Astrocyte of the cerebellum (primary cell): ENCODE results near the gene SPECC1.
A peak's percentile ranks its signal among the peaks of the same experiment; 100 is the strongest.

Experiments used
- DNase-seq: peaks from one replicate; pipeline ENCODE4 v3.0.0-alpha.2; 2011; ENCODE audit warnings: low read depth
- H3K4me3 ChIP-seq: 2 replicates; pipeline ENCODE4 v1.5.1; 2011; ENCODE audit warnings: mild to moderate bottlenecking, low read depth, low read length, moderate library complexity
- in situ Hi-C: cut with HindIII; loops from 2 replicates; pipeline ENCODE4 v1.10.0; 2017; ENCODE audit warnings: low sequenced_read_pairs
- TF ChIP-seq, protein P1 (sequence below): IDR thresholded peaks from 2 replicates; pipeline ENCODE4 v1.5.1; 2012; ENCODE audit warnings: low read length, low read depth, moderate library complexity, mild to moderate bottlenecking; ENCODE audit errors: missing control alignments

The SPECC1 gene

DNA sequence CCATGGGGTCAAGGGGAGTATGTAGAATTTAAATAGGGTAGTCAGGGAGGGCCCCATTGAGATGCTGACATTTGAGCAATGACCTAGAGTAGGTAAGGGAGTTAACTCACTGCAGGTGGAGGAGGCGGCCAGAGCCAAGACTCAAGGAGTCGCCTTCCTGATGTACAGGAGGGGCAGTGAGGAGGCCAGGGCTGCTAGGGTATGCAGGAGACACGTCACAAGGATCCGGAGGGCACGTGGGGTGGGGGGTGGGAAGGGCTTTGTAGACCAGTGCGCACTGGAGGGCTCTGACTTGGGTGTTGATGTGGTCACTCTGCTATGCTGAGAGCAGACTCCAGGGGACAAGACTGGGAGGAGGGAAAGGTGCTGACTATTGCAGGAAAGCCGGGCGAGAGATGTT lies 37.5 kb downstream of the SPECC1 start:
- TF ChIP-seq, protein P1, sequence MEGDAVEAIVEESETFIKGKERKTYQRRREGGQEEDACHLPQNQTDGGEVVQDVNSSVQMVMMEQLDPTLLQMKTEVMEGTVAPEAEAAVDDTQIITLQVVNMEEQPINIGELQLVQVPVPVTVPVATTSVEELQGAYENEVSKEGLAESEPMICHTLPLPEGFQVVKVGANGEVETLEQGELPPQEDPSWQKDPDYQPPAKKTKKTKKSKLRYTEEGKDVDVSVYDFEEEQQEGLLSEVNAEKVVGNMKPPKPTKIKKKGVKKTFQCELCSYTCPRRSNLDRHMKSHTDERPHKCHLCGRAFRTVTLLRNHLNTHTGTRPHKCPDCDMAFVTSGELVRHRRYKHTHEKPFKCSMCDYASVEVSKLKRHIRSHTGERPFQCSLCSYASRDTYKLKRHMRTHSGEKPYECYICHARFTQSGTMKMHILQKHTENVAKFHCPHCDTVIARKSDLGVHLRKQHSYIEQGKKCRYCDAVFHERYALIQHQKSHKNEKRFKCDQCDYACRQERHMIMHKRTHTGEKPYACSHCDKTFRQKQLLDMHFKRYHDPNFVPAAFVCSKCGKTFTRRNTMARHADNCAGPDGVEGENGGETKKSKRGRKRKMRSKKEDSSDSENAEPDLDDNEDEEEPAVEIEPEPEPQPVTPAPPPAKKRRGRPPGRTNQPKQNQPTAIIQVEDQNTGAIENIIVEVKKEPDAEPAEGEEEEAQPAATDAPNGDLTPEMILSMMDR: no peak
- no peak for DNase-seq
- in situ Hi-C loops: no loop called here
- H3K4me3 ChIP-seq: no peak overlapping the region

DNA sequence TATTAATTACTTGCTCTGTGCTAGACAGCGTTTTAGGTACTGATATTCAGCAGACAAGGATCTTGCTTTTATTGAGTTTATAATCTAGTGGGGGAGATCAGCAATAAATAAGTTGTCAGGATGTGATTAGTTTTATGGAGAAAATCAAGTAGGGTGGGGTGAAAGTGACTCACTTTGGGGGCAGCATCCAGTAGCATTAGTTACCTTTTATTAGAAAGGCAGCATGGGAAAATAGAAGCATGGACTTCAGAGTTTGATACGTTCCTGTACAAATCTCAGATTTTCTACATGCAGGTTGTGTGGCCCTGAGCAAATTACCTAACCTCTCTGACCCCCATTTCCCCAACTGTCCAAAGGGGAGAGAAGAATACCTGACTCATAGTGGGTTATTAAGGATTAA lies 42.5 kb downstream of the SPECC1 start:
- no peak overlapping the region for H3K4me3 ChIP-seq
- in situ Hi-C loops: no loop called here
- TF ChIP-seq, protein P1: no peak
- no peak for DNase-seq

DNA sequence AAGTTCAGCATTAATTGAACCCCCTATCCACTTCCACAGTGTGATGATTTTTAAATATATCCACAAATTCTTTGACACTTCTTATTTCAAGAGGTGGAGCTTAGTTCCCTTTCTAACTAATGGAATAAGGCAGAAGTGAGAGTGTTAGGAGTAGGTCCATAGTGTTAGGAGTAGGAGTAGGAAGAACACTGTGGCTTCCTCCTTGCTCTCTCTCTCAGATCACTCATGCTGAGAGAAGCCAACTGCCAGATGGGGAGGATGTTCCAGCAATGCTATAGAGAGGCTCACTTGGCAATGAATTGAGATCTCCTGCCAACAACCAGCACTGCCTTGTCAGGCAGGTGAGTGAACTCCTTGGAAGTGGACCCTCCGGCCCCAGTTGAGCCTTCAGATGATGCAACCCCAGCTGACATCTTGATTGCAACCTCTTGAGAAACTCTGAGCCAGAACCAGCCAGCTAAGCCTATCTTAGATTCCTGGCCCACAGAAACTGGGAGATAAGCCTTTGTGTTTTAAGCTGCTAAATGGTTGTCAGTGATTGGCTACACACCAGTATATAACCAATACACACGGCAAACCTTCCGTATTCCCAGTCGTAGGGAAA lies 44.3 kb downstream of the SPECC1 start:
- DNase-seq: no peak

DNA sequence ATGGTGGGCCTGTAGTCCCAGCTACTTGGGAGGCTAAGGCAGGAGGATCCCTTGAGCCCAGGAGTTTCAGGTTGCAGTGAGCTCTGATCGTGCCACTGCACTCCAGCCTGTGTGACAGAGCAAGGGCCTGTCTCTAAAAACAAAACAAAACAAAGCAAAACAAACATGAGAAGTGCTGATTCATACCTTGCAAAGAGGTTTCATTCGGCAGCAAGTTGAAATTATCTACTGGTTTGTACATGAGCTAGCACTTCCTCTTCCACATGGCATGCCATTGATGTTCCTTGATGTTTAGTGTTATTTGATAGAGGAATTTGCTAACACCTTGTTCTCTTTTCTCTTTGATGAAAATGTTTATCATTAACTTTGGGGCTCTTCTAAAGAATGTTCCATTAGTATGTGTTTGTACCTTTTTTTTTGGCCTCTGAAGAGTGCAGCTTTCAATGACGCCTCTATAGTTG lies 50.6 kb downstream of the SPECC1 start:
- in situ Hi-C loops: no loop called here
- TF ChIP-seq, protein P1: no peak
- no peak for DNase-seq
- H3K4me3 ChIP-seq: no peak overlapping the region

More for the DNA sequence above, 44.3 kb downstream of the SPECC1 start:
- TF ChIP-seq, protein P1: no peak
- H3K4me3 ChIP-seq: no peak overlapping the region
- in situ Hi-C loops: no loop called here

DNA sequence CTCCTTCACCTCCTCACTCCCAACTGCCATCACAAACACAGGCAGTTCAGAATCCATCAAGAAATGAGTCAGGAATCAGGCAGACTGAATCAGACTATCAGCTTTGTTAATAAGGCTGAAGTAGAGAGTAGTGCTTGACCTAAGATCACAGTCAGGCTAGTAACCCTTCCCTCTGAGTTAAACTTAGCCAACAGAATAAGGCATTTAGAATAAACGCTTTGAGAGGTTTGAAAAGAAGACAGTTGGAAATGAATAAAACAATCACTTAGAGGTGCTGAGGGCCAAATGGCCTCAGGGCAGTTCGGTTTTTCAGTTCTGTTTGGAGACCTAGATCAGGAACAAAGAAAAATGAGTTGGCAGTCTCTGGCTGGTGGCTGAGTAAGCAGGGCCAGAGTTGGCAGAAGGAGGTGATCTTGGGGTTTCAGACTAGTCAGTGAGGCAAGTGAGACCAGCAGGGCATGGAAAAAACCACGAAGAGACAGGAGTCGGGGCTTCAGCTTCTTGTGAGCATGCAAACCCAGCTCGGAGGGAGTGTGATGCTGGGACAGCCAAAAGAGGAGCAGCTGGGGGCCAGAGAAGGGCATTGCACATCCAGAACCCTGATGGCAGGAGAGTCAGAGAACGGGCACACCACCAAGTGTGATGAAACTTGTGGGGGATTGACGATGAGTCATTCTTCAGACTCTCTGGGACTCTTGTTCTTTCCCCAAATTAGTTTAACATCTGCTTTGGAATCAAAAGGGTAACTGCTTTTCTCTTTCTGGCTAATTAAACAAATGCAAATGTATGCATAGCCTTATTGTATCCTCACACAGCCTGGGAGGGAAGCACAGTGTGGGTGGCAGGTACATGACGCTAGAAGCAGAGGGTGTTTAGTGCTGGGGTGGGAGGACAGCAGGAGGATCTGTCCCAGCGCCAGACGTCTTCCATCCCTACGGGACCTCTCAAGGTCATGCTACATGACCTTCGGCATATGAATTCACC lies 54.8 kb downstream of the SPECC1 start:
- H3K4me3 ChIP-seq: no peak overlapping the region
- DNase-seq: peak; percentile 85
- TF ChIP-seq, protein P1: no peak
- in situ Hi-C loops: no loop called here

DNA sequence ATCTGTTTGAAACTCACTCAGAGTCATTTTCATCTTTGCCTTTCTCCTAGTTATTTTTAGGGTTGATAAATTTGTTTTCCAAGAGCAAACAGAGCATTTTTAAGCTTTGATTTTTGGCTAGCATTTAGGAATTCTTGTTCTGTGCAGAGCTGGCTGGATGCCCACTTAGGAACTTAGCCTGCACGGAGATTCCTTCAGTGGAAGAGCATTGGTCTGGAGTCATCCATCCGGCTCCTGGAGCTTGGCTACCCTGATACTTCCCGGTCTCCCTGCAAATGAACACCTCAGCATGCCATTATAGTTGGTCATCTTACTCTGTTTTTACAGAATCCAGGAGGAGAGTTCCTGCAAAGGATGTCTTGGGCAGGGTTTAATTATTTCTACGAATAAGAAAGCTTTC lies 57.1 kb downstream of the SPECC1 start:
- TF ChIP-seq, protein P1: no peak
- in situ Hi-C loops: loop anchor here (5.0 kb wide), 1 partner anchor 36 kb away; no protein-coding TSS in a partner anchor
- peak; percentile 90 for DNase-seq
- no peak overlapping the region for H3K4me3 ChIP-seq
